ENCODE measurements around the gene RBM38.

The RBM38 gene

GRCh38 chr20:57382516-57382915, 8.7 kb upstream of the RBM38 start:
- H3K79me2 ChIP-seq (ENCODE audit: low read length), result peaks cover 28% of the 10 kb centered on the region
- no peaks in the 10 kb centered on the region for H3K27me3 ChIP-seq (replicated peaks; ENCODE audit: insufficient read depth, low read length)
- no peak overlapping the region for H3K9ac ChIP-seq (ENCODE audit: low read length)
- peaks cover 45% of the 10 kb centered on the region for H3F3A ChIP-seq (ENCODE audit: insufficient read depth, low read length)
- H2AFZ ChIP-seq (ENCODE audit: low read length), result no peak overlapping the region
- no peaks in the 10 kb centered on the region for H3K9me3 ChIP-seq (replicated peaks; ENCODE audit: insufficient read depth, low read length)
- H4K20me1 ChIP-seq (ENCODE audit: insufficient read depth, low read length), result 0 out of 2 replicates have a peak, but pooled peaks cover 3% of the 10 kb centered on the region
- no peak for TF ChIP-seq EZH2 (optimal IDR thresholded peaks at IDR 0.05; ENCODE audit: low read depth, low read length)
- no peak for TF ChIP-seq EZH2phosphoT487 (IDR thresholded peaks at IDR 0.05; ENCODE audit: low read length)
- no peak for TF ChIP-seq CTCF (IDR thresholded peaks at IDR 0.05; ENCODE audit: low read length)
- H3K36me3 ChIP-seq (replicated peaks; ENCODE audit: insufficient read depth, low read length), result peaks cover 4% of the 10 kb centered on the region; the same call in 1 of the 2 replicates
- no peak overlapping the region for H3K4me3 ChIP-seq (ENCODE audit: low read length)
- no peak overlapping the region for H3K4me2 ChIP-seq (ENCODE audit: low read depth, low read length)
- no peak for DNase-seq
- H3K4me1 ChIP-seq (ENCODE audit: low read length), result peaks cover 34% of the 10 kb centered on the region
- H3K27ac ChIP-seq (ENCODE audit: low read length), result peak overlapping the region; percentile 80; the same call in 1 of the 2 replicates
- H3K9me2 ChIP-seq (replicated peaks; ENCODE audit: insufficient read depth, low read length), result no peaks in the 10 kb centered on the region

- Histone ChIP-seq H3K4me3 (ENCODE audit: low read length) (peak overlapping the region; percentile 15; the same call in 1 of the 2 replicates), H3K4me2 (ENCODE audit: low read depth, low read length) (peak overlapping the region; percentile 52), H3F3A (ENCODE audit: insufficient read depth, low read length) (peaks cover 45% of the 10 kb centered on the region), H3K4me1 (ENCODE audit: low read length) (peaks cover 34% of the 10 kb centered on the region), H2AFZ (ENCODE audit: low read length) (no peak overlapping the region), H3K9ac (ENCODE audit: low read length) (peak overlapping the region; percentile 49), H3K79me2 (ENCODE audit: low read length) (peaks cover 23% of the 10 kb centered on the region), H3K9me3 (replicated peaks; ENCODE audit: insufficient read depth, low read length) (no peaks in the 10 kb centered on the region), H3K27ac (ENCODE audit: low read length) (peak overlapping the region; percentile 80), H3K27me3 (replicated peaks; ENCODE audit: insufficient read depth, low read length) (no peaks in the 10 kb centered on the region), H3K36me3 (replicated peaks; ENCODE audit: insufficient read depth, low read length) (no peaks in the 10 kb centered on the region), H3K9me2 (replicated peaks; ENCODE audit: insufficient read depth, low read length) (no peaks in the 10 kb centered on the region), H4K20me1 (ENCODE audit: insufficient read depth, low read length) (no peaks in the 10 kb centered on the region)
- peak; percentile 67 for DNase-seq
- TF ChIP-seq CTCF (IDR thresholded peaks at IDR 0.05; ENCODE audit: low read length), result peak; percentile 35
- TF ChIP-seq EZH2phosphoT487 (IDR thresholded peaks at IDR 0.05; ENCODE audit: low read length), result no peak
- no peak for TF ChIP-seq EZH2 (optimal IDR thresholded peaks at IDR 0.05; ENCODE audit: low read depth, low read length)
Observed at GRCh38 chr20:57383447-57384347, 7.5 kb upstream of the RBM38 start.

- Histone ChIP-seq H3K9me2 (replicated peaks; ENCODE audit: insufficient read depth, low read length) (no peaks in the 10 kb centered on the region), H3K9ac (ENCODE audit: low read length) (peak overlapping the region; percentile 49), H3K9me3 (replicated peaks; ENCODE audit: insufficient read depth, low read length) (no peaks in the 10 kb centered on the region), H3K79me2 (ENCODE audit: low read length) (peaks cover 25% of the 10 kb centered on the region), H3K4me2 (ENCODE audit: low read depth, low read length) (peak overlapping the region; percentile 52), H2AFZ (ENCODE audit: low read length) (no peak overlapping the region), H3K36me3 (replicated peaks; ENCODE audit: insufficient read depth, low read length) (no peaks in the 10 kb centered on the region), H3K4me3 (ENCODE audit: low read length) (peak overlapping the region; percentile 7; the same call in 1 of the 2 replicates), H3K27ac (ENCODE audit: low read length) (peak overlapping the region; percentile 80), H3K27me3 (replicated peaks; ENCODE audit: insufficient read depth, low read length) (no peaks in the 10 kb centered on the region), H4K20me1 (ENCODE audit: insufficient read depth, low read length) (no peaks in the 10 kb centered on the region), H3K4me1 (ENCODE audit: low read length) (peaks cover 35% of the 10 kb centered on the region), H3F3A (ENCODE audit: insufficient read depth, low read length) (peaks cover 40% of the 10 kb centered on the region)
- TF ChIP-seq EZH2 (optimal IDR thresholded peaks at IDR 0.05; ENCODE audit: low read depth, low read length), result no peak
- TF ChIP-seq EZH2phosphoT487 (IDR thresholded peaks at IDR 0.05; ENCODE audit: low read length), result no peak
- TF ChIP-seq CTCF (IDR thresholded peaks at IDR 0.05; ENCODE audit: low read length), result no peak
- DNase-seq, result no peak
Observed at GRCh38 chr20:57384486-57384885, 6.7 kb upstream of the RBM38 start.
